ENCODE data around the gene CENPN.

DNA sequence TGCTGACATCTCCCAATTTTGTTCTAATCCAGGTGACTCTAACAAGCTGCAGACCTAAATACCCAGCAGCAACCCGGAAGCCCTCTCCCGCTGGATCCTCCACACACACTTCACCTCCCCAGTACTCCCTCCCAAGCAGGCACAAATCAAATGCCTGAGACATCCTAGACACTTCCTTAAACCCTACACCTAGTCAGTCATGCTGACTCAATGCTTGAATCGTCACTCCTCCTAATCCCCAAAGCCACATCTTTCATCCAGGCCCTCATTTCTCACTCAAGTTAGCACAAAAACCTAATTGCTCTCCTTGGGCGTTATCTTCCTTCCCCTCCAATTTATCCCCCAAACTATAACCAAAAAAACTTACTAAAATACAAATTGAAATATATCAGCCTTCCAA lies 33.0 kb upstream of the CENPN start:
- TF ChIP-seq, protein P1, sequence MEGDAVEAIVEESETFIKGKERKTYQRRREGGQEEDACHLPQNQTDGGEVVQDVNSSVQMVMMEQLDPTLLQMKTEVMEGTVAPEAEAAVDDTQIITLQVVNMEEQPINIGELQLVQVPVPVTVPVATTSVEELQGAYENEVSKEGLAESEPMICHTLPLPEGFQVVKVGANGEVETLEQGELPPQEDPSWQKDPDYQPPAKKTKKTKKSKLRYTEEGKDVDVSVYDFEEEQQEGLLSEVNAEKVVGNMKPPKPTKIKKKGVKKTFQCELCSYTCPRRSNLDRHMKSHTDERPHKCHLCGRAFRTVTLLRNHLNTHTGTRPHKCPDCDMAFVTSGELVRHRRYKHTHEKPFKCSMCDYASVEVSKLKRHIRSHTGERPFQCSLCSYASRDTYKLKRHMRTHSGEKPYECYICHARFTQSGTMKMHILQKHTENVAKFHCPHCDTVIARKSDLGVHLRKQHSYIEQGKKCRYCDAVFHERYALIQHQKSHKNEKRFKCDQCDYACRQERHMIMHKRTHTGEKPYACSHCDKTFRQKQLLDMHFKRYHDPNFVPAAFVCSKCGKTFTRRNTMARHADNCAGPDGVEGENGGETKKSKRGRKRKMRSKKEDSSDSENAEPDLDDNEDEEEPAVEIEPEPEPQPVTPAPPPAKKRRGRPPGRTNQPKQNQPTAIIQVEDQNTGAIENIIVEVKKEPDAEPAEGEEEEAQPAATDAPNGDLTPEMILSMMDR (IDR thresholded peaks at IDR 0.05; ENCODE audit: low read length): no peak
- TF ChIP-seq EZH2 (IDR thresholded peaks at IDR 0.05; ENCODE audit: borderline replicate concordance, low read length): no peak
